Measurements from ENCODE around the gene FBLIM1. TPM values are rescaled to one million over a fixed set of nuclear protein-coding genes. Genes with fewer than 3 reads are reported as not detected.

The FBLIM1 gene
- total RNA-seq, 2 donors from 2014 or later = 731 to 997 TPM

GRCh38 chr1:15740924-15741850 lies 17.4 kb upstream of the FBLIM1 start:
- Histone ChIP-seq H3K9me3 (no peaks in the 10 kb centered on the region), H3K27ac (peak overlapping the region; percentile 14 to 25), H3K4me3 (no peak overlapping the region), H3K27me3 (replicated peaks; ENCODE audit: insufficient read depth) (no peaks in the 10 kb centered on the region), H3K4me1 (ENCODE audit: control insufficient read depth in 1 of 2, low read depth in 2 of 2) (peaks cover 13 to 51% of the 10 kb centered on the region in 2 donors), H3K36me3 (peaks cover 6% of the 10 kb centered on the region)
- ATAC-seq (ENCODE audit: insufficient number of reproducible peaks, low FRiP score, low read depth) = no peak
- TF ChIP-seq CTCF (IDR thresholded peaks at IDR 0.05) = peak; percentile 78
- no peak for DNase-seq (ENCODE audit: low spot score)

GRCh38 chr1:15742339-15742801 lies 16.2 kb upstream of the FBLIM1 start, which contains the start of gene TMEM82:
TMEM82 (plus strand) TSS chr1:15742499; CDS start chr1:15742560, 61 bp downstream.
- no peak for ATAC-seq (ENCODE audit: insufficient number of reproducible peaks, low FRiP score, low read depth)
- H3K9me3 ChIP-seq = no peaks in the 10 kb centered on the region
- H3K27ac ChIP-seq = peak within 1 kb of the TSS; percentile 25 to 35
- H3K36me3 ChIP-seq = peaks cover 6% of the 10 kb centered on the region
- H3K4me1 ChIP-seq (ENCODE audit: control insufficient read depth in 1 of 2, low read depth in 2 of 2) = peaks cover 13 to 51% of the 10 kb centered on the region in 2 donors
- no peak for TF ChIP-seq CTCF (IDR thresholded peaks at IDR 0.05)
- DNase-seq (ENCODE audit: low spot score) = no peak
- no peak within 1 kb of the TSS for H3K4me3 ChIP-seq
- no peaks in the 10 kb centered on the region for H3K27me3 ChIP-seq (replicated peaks; ENCODE audit: insufficient read depth)

GRCh38 chr1:15744122-15744679 lies 14.4 kb upstream of the FBLIM1 start:
- Histone ChIP-seq H3K27ac (peak overlapping the region in 1 of 2 donors; percentile 93), H3K4me3 (no peak overlapping the region), H3K36me3 (peaks cover 6% of the 10 kb centered on the region), H3K4me1 (ENCODE audit: control insufficient read depth in 1 of 2, low read depth in 2 of 2) (peaks cover 26 to 55% of the 10 kb centered on the region in 2 donors), H3K27me3 (replicated peaks; ENCODE audit: insufficient read depth) (no peaks in the 10 kb centered on the region), H3K9me3 (no peaks in the 10 kb centered on the region)
- no peak for ATAC-seq (ENCODE audit: insufficient number of reproducible peaks, low FRiP score, low read depth)
- TF ChIP-seq CTCF (IDR thresholded peaks at IDR 0.05) = no peak
- no peak for DNase-seq (ENCODE audit: low spot score)

- H3K27ac ChIP-seq = peak overlapping the region; percentile 93 to 99
Observed at GRCh38 chr1:15747378-15747777, 11.2 kb upstream of the FBLIM1 start.

More at GRCh38 chr1:15747378-15747777, 11.2 kb upstream of the FBLIM1 start:
- DNase-seq (ENCODE audit: low spot score) (no peak), ATAC-seq (ENCODE audit: insufficient number of reproducible peaks, low FRiP score, low read depth) (no peak)
- Histone ChIP-seq H3K27me3 (replicated peaks; ENCODE audit: insufficient read depth) (no peaks in the 10 kb centered on the region), H3K4me3 (peak overlapping the region; percentile 67), H3K9me3 (no peaks in the 10 kb centered on the region), H3K4me1 (ENCODE audit: control insufficient read depth in 1 of 2, low read depth in 2 of 2) (peaks cover 46 to 66% of the 10 kb centered on the region in 2 donors), H3K36me3 (no peaks in the 10 kb centered on the region)
- no peak for TF ChIP-seq CTCF (IDR thresholded peaks at IDR 0.05)

Data from thoracic aorta (tissue), 2 donors.